HUES48 (cell line): Measurements from ENCODE around the gene TNNT2.
A peak's percentile ranks its signal among the peaks of the same experiment; 100 is the strongest.

ENCODE experiments used
- H3K27ac ChIP-seq: one replicate; pipeline ENCODE4 v1.7.0; 2013; ENCODE audit warnings: low read depth, low read length, inconsistent platforms
- H3K27me3 ChIP-seq: 2 replicates; pipeline ENCODE4 v1.6.1; 2013; ENCODE audit warnings: mild to moderate bottlenecking, low read length; ENCODE audit not compliant: control insufficient read depth, insufficient read depth
- H3K36me3 ChIP-seq: 2 replicates; pipeline ENCODE4 v1.6.1; 2013; ENCODE audit warnings: low read length; ENCODE audit not compliant: control insufficient read depth, insufficient read depth
- H3K4me1 ChIP-seq: 2 replicates; pipeline ENCODE4 v1.6.1; 2013; ENCODE audit warnings: mild to moderate bottlenecking, low read length; ENCODE audit not compliant: control insufficient read depth, insufficient read depth
- H3K4me3 ChIP-seq: 2 replicates; pipeline ENCODE4 v1.5.1; 2013; ENCODE audit warnings: mild to moderate bottlenecking, low read depth, low read length
- H3K9ac ChIP-seq: 2 replicates; pipeline ENCODE4 v1.6.1; 2013; ENCODE audit warnings: mild to moderate bottlenecking, low read depth, low read length, moderate library complexity
- H3K9me3 ChIP-seq: 2 replicates; pipeline ENCODE4 v1.6.1; 2013; ENCODE audit warnings: low read length; ENCODE audit not compliant: control insufficient read depth, insufficient read depth

The TNNT2 gene

GRCh38 chr1:201377611-201378092 lies at the start of gene TNNT2:
TSS of gene TNNT2 (minus strand) at chr1:201377680. CDS start at chr1:201373254, 4,426 bp downstream.
- peaks cover 38% of the 10 kb centered on the region for H3K4me1 ChIP-seq
- H3K9ac ChIP-seq, result peak within 1 kb of the TSS; percentile 62
- no peaks in the 10 kb centered on the region for H3K9me3 ChIP-seq
- no peaks in the 10 kb centered on the region; the same call in 1 of the 2 replicates for H3K36me3 ChIP-seq
- peak within 1 kb of the TSS; percentile 42 for H3K4me3 ChIP-seq
- H3K27me3 ChIP-seq, result no peaks in the 10 kb centered on the region
- H3K27ac ChIP-seq, result peak within 1 kb of the TSS; percentile 95

- Histone ChIP-seq H3K27ac (no peak overlapping the region), H3K4me1 (no peaks in the 10 kb centered on the region)
These were observed 49.2 kb upstream of the TNNT2 start for GRCh38 chr1:201426479-201427310.

GRCh38 chr1:201424146-201424545 lies 46.7 kb upstream of the TNNT2 start:
- Histone ChIP-seq H3K36me3 (no peaks in the 10 kb centered on the region), H3K27me3 (no peaks in the 10 kb centered on the region), H3K9ac (no peak overlapping the region), H3K9me3 (no peaks in the 10 kb centered on the region), H3K4me3 (no peak overlapping the region), H3K27ac (no peak overlapping the region), H3K4me1 (peaks cover 8% of the 10 kb centered on the region; the same call in 1 of the 2 replicates)

More at GRCh38 chr1:201426479-201427310, 49.2 kb upstream of the TNNT2 start:
- H3K27me3 ChIP-seq, result no peaks in the 10 kb centered on the region
- no peaks in the 10 kb centered on the region for H3K36me3 ChIP-seq
- no peaks in the 10 kb centered on the region for H3K9me3 ChIP-seq
- H3K9ac ChIP-seq, result no peak overlapping the region
- H3K4me3 ChIP-seq, result no peak overlapping the region

- Histone ChIP-seq H3K27me3 (no peaks in the 10 kb centered on the region), H3K9ac (no peak overlapping the region), H3K36me3 (no peaks in the 10 kb centered on the region), H3K9me3 (no peaks in the 10 kb centered on the region), H3K4me1 (peaks cover 8% of the 10 kb centered on the region; the same call in 1 of the 2 replicates), H3K4me3 (no peak overlapping the region), H3K27ac (no peak overlapping the region)
These were observed 46.2 kb upstream of the TNNT2 start for GRCh38 chr1:201423655-201424054.

- H3K9ac ChIP-seq, result no peak overlapping the region
- H3K4me3 ChIP-seq, result no peak overlapping the region
- no peaks in the 10 kb centered on the region for H3K27me3 ChIP-seq
- peaks cover 8% of the 10 kb centered on the region; the same call in 1 of the 2 replicates for H3K4me1 ChIP-seq
- no peaks in the 10 kb centered on the region for H3K36me3 ChIP-seq
- no peaks in the 10 kb centered on the region for H3K9me3 ChIP-seq
- no peak overlapping the region for H3K27ac ChIP-seq
These were observed 45.1 kb upstream of the TNNT2 start for GRCh38 chr1:201422436-201423030.

GRCh38 chr1:201422026-201422425 lies 44.5 kb upstream of the TNNT2 start:
- Histone ChIP-seq H3K9me3 (no peaks in the 10 kb centered on the region), H3K4me3 (no peak overlapping the region), H3K27me3 (no peaks in the 10 kb centered on the region), H3K36me3 (no peaks in the 10 kb centered on the region), H3K4me1 (peaks cover 8% of the 10 kb centered on the region; the same call in 1 of the 2 replicates), H3K27ac (no peak overlapping the region), H3K9ac (no peak overlapping the region)

- Histone ChIP-seq H3K4me3 (no peak overlapping the region), H3K27me3 (no peaks in the 10 kb centered on the region), H3K36me3 (no peaks in the 10 kb centered on the region), H3K4me1 (peaks cover 8% of the 10 kb centered on the region; the same call in 1 of the 2 replicates), H3K9me3 (no peaks in the 10 kb centered on the region), H3K27ac (no peak overlapping the region), H3K9ac (no peak overlapping the region)
These were observed 43.6 kb upstream of the TNNT2 start for GRCh38 chr1:201421041-201421440.

- H3K4me3 ChIP-seq, result no peak overlapping the region
- no peaks in the 10 kb centered on the region for H3K36me3 ChIP-seq
- H3K9me3 ChIP-seq, result no peaks in the 10 kb centered on the region
- no peak overlapping the region for H3K27ac ChIP-seq
- H3K4me1 ChIP-seq, result peaks cover 8% of the 10 kb centered on the region; the same call in 1 of the 2 replicates
- H3K9ac ChIP-seq, result no peak overlapping the region
- no peaks in the 10 kb centered on the region for H3K27me3 ChIP-seq
These were observed 43.1 kb upstream of the TNNT2 start for GRCh38 chr1:201420608-201421002.

- no peak overlapping the region for H3K9ac ChIP-seq
- no peaks in the 10 kb centered on the region for H3K36me3 ChIP-seq
- no peak overlapping the region for H3K27ac ChIP-seq
- no peak overlapping the region for H3K4me3 ChIP-seq
- no peaks in the 10 kb centered on the region for H3K9me3 ChIP-seq
- no peaks in the 10 kb centered on the region for H3K27me3 ChIP-seq
- H3K4me1 ChIP-seq, result peaks cover 8% of the 10 kb centered on the region; the same call in 1 of the 2 replicates
These were observed 42.5 kb upstream of the TNNT2 start for GRCh38 chr1:201419746-201420607.

- Histone ChIP-seq H3K36me3 (no peaks in the 10 kb centered on the region), H3K27me3 (no peaks in the 10 kb centered on the region), H3K9ac (no peak overlapping the region), H3K27ac (no peak overlapping the region), H3K9me3 (no peaks in the 10 kb centered on the region), H3K4me1 (peaks cover 8% of the 10 kb centered on the region; the same call in 1 of the 2 replicates), H3K4me3 (no peak overlapping the region)
These were observed 41.8 kb upstream of the TNNT2 start for GRCh38 chr1:201419256-201419655.
